Measurements from ENCODE around the gene USP47.
A peak's percentile ranks its signal among the peaks of the same experiment; 100 is the strongest.

USP47 gene

DNA sequence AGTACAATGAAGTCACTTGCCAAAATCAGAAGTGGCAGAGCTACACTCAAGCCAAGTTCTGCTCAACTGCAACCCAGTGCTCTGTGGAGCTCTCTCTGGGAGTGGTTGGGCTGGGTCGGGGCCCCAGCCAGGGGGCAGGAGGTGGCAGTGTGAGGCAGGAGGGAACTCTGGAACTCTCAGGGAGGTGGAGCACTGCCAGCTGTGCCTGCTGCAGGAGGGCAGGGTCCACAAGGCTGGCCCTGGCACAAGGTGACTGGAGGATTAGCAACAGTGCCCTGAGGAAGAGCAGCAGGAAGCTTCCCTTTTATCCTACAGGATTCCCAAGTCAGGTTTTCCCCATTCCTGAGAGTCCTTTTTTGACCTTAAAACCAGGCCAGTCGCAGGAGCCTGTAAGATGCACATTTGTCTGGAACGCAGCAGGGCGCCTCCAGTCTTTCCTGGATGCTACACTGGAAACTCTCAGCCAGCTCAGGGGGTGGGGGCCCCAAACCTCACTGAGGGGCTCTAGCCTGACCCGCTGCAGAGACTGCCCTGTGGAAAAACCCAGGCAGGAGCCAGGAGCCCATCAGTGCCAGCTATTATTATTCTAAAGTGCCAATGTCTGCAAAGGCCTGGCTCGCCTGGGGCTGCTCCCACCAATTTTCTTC, 134.8 kb downstream of the USP47 start:
- no peak overlapping the region for H3K4me3 ChIP-seq (ENCODE audit: low read length)
- no peaks in the 10 kb centered on the region for H3K27me3 ChIP-seq (ENCODE audit: control insufficient read depth, insufficient read depth, low read length)
- peaks cover 42% of the 10 kb centered on the region for H3K4me1 ChIP-seq (ENCODE audit: control insufficient read depth, insufficient read depth, low read length)
- H3K9ac ChIP-seq (ENCODE audit: low read length): no peak overlapping the region
- peak overlapping the region; percentile 60 for H3K27ac ChIP-seq (ENCODE audit: low read depth, low read length)
- no peaks in the 10 kb centered on the region for H3K36me3 ChIP-seq (ENCODE audit: control insufficient read depth, insufficient read depth, low read length)

DNA sequence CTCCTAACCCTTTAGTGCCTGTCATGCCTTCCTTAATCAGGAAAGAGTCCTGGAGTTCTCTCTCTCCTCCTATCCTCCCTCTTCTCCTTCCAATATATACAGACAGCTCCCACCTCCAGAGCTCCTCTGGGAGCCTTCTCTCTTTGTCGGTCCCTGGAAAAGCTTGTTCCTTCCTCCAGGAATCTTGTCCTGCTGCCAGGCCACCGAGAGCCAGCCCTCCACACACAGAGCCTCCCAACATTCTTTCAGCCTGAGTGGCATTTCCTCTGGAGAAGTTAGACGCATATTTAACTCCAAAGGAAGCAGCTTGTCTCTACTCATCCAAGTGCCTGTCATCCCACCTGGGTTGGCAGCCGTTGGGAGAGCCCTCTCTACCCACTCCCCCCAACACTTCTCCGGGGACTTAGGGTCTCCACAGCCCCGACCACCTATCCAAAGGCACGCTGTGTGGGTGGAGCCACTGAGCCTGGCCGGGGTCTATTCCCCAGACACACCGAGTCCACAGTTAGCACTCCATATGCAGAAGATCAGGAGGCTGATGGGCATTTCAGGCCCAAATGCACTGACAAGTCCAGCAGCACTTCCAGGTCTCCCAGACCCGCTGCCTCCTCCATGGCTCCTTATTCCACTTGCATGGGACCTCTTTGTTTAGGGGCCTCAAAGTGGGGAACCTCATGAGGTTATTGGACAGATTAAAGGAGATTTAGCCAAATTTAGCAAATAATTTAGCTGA, 135.6 kb downstream of the USP47 start:
- Histone ChIP-seq H3K27me3 (ENCODE audit: control insufficient read depth, insufficient read depth, low read length) (no peaks in the 10 kb centered on the region), H3K4me1 (ENCODE audit: control insufficient read depth, insufficient read depth, low read length) (peaks cover 35% of the 10 kb centered on the region), H3K27ac (ENCODE audit: low read depth, low read length) (peak overlapping the region; percentile 60), H3K9ac (ENCODE audit: low read length) (no peak overlapping the region), H3K4me3 (ENCODE audit: low read length) (no peak overlapping the region), H3K36me3 (ENCODE audit: control insufficient read depth, insufficient read depth, low read length) (no peaks in the 10 kb centered on the region)

DNA sequence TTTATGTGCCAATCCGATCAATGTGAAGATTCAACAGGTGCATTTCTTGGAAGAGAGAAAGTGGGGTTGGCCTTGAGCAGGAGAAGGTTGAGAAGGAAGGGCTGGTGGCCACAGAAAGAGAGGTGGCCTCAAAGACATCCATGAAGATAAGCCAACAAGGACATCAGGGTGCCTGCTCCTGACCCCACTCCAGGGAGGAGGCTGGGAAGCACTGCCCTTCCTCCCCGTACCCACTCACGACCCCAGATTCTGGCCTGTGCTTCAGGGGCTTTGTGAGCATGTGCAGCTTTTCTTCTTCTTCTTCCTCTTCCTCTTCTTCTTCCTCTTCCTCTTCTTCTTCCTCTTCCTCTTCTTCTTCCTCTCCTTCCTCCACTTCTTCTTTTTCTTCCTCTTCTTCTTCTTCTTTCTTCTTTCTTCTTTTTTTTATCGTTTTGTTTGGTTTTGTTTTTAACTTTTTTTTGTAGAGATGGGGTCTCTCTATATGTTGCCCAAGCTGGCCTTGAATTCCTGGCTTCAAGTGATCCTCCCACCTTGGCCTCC, 136.4 kb downstream of the USP47 start:
- H3K27ac ChIP-seq (ENCODE audit: low read depth, low read length): no peak overlapping the region
- no peaks in the 10 kb centered on the region for H3K27me3 ChIP-seq (ENCODE audit: control insufficient read depth, insufficient read depth, low read length)
- H3K4me3 ChIP-seq (ENCODE audit: low read length): no peak overlapping the region
- no peak overlapping the region for H3K9ac ChIP-seq (ENCODE audit: low read length)
- H3K4me1 ChIP-seq (ENCODE audit: control insufficient read depth, insufficient read depth, low read length): peaks cover 27% of the 10 kb centered on the region
- H3K36me3 ChIP-seq (ENCODE audit: control insufficient read depth, insufficient read depth, low read length): no peaks in the 10 kb centered on the region

DNA sequence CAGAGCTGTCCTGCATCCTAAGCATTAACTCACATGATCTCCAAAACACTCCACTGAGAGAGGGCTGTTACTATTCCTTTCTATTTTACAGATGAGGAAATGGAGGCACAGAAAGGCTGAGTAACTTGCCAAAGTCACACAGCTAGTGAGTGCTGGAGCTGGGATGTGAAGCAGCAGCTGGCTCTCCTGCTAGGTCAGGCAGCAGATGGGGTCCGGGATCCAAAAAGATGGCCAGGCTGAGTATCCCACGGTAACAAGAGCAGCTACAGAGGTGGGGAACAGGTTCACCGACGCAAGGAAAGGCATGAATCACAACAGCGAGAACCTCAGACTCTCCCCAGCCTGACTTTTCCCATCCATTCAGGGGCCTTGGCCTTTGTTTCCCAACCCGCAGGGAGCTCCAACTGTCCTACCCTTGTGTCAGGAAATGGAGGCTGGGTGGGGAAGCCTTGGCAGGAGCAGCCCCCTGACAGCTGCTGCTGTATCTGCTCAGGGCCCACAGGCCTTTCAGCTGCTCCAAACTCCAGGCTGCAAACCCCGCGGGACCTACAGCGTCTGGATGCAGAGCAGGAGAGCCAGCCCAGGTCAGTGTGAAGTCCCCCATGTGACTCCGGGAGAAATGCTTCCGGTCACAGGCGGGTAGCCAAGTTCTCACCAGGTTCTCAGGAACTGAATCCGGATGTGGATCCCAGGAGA, 137.2 kb downstream of the USP47 start:
- Histone ChIP-seq H3K9ac (ENCODE audit: low read length) (no peak overlapping the region), H3K36me3 (ENCODE audit: control insufficient read depth, insufficient read depth, low read length) (no peaks in the 10 kb centered on the region), H3K27ac (ENCODE audit: low read depth, low read length) (peak overlapping the region; percentile 11), H3K4me3 (ENCODE audit: low read length) (no peak overlapping the region), H3K4me1 (ENCODE audit: control insufficient read depth, insufficient read depth, low read length) (peaks cover 21% of the 10 kb centered on the region), H3K27me3 (ENCODE audit: control insufficient read depth, insufficient read depth, low read length) (no peaks in the 10 kb centered on the region)

DNA sequence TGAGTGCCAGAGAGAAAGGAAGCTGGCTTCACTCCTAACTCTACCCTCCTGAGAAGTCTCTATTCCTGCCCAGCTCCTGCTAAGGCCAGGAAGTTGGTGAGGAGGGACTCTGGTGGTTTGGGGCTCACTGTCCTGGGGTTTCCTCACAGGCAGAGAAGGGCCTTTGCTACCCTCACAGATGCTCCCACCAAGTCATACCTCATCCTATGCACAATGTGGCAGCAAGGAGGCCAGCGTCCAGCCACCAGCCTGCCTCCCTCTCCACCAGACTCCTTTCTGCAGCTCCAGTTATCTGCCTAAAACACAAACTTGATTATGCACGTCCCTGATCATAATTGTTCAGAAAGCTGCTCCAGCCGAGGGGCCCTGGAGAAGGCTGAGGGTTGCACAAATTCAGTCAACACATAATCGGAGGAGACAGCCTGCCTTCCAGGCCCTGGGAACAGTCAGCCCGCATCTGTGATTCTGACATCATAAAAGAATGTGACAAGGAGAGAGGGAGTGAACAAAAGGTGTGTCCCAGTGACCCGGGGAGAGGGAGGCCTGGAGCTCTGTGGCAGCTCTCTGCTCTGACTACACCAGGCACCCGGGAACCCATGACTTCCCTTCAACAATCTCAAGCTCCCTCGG, 137.8 kb downstream of the USP47 start:
- Histone ChIP-seq H3K27ac (ENCODE audit: low read depth, low read length) (no peak overlapping the region), H3K4me1 (ENCODE audit: control insufficient read depth, insufficient read depth, low read length) (peaks cover 19% of the 10 kb centered on the region), H3K9ac (ENCODE audit: low read length) (no peak overlapping the region), H3K36me3 (ENCODE audit: control insufficient read depth, insufficient read depth, low read length) (no peaks in the 10 kb centered on the region), H3K4me3 (ENCODE audit: low read length) (no peak overlapping the region), H3K27me3 (ENCODE audit: control insufficient read depth, insufficient read depth, low read length) (no peaks in the 10 kb centered on the region)

DNA sequence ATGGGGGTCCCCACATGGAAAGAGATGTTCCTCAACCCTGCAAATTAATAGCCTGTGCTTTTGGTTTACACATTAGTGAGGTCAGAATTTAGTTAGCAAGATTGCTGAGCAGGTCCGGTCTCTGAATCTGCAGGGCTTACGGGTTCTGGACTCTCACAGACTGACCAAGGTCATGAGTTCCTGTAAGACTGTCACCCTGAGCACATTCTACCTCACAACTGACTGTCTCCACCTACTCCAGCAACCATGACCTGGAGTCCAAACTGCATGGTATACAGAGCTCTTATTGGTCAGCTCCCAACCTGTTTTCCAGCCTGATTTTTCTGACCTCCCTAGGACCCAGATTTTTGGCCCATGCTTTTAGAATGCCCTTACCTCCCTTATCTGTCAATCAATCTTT, 138.4 kb downstream of the USP47 start:
- no peak overlapping the region for H3K4me3 ChIP-seq (ENCODE audit: low read length)
- no peak overlapping the region for H3K27ac ChIP-seq (ENCODE audit: low read depth, low read length)
- H3K36me3 ChIP-seq (ENCODE audit: control insufficient read depth, insufficient read depth, low read length): no peaks in the 10 kb centered on the region
- H3K9ac ChIP-seq (ENCODE audit: low read length): no peak overlapping the region
- peaks cover 19% of the 10 kb centered on the region for H3K4me1 ChIP-seq (ENCODE audit: control insufficient read depth, insufficient read depth, low read length)
- H3K27me3 ChIP-seq (ENCODE audit: control insufficient read depth, insufficient read depth, low read length): no peaks in the 10 kb centered on the region

DNA sequence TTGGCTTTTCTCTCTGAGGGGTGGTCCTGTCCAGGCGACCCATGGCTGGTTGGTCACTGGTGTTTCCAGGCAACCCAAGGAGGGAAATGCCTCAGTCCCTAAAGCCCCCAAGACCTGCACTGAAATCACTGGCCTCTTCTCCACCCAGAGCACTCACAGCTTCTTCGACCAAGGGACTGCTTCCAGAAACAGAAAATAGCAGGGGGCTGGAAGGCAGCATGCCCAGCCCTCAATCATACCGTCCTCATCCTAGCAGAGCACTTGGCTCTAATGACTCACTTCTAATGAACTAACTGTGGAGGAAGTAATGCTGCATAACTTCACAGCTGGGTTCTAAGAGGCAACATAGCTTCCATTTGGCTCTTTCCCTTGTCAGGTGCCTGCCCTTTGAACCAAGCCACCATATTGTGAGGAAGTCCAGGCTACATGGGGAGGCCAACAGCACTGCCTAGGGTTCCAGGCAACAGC, 139.1 kb downstream of the USP47 start:
- Histone ChIP-seq H3K4me1 (ENCODE audit: control insufficient read depth, insufficient read depth, low read length) (peaks cover 19% of the 10 kb centered on the region), H3K36me3 (ENCODE audit: control insufficient read depth, insufficient read depth, low read length) (no peaks in the 10 kb centered on the region), H3K9ac (ENCODE audit: low read length) (no peak overlapping the region), H3K27ac (ENCODE audit: low read depth, low read length) (no peak overlapping the region), H3K4me3 (ENCODE audit: low read length) (no peak overlapping the region), H3K27me3 (ENCODE audit: control insufficient read depth, insufficient read depth, low read length) (no peaks in the 10 kb centered on the region)

DNA sequence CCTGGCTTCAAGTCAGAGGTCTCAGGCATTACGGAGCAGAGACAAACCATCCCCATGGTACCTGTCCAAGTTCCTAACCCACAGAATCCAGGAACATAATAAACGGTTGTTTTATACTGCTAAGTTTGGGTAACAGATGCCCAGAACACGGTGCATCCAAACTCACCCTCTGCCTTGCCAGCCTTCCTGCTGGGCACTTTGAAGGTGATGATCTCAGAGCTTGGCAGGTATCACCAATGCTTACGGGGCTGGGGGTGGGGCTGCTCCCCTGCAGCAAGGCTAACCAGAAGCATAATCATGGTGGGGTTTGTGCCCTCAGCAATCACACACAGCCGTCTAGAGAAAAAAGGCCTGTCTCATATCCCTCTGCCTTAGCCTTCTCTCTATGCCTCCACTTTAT, 139.6 kb downstream of the USP47 start:
- Histone ChIP-seq H3K27ac (ENCODE audit: low read depth, low read length) (no peak overlapping the region), H3K36me3 (ENCODE audit: control insufficient read depth, insufficient read depth, low read length) (no peaks in the 10 kb centered on the region), H3K4me3 (ENCODE audit: low read length) (no peak overlapping the region), H3K9ac (ENCODE audit: low read length) (no peak overlapping the region), H3K4me1 (ENCODE audit: control insufficient read depth, insufficient read depth, low read length) (peaks cover 15% of the 10 kb centered on the region), H3K27me3 (ENCODE audit: control insufficient read depth, insufficient read depth, low read length) (no peaks in the 10 kb centered on the region)

DNA sequence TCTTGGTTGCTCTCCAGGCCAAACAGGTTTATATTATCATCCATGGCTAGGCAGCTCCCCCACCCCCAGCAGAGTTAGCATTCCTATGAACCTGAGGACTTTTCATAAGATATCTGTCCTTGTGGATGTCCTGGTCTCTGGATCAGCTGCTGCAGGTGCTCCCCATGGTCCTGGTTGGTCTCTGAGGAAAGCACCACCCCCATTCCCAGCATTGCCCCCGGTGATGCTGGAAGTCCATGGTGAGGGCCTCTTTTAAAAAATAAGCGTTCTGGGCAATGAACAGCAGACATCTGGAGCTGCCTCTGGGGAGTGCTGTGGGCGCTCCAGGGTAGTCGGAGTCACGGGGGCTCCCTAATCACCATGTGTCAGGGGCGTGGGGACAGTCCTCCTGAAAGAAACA, 140.1 kb downstream of the USP47 start:
- H3K27ac ChIP-seq (ENCODE audit: low read depth, low read length): no peak overlapping the region
- H3K4me1 ChIP-seq (ENCODE audit: control insufficient read depth, insufficient read depth, low read length): peaks cover 11% of the 10 kb centered on the region
- H3K9ac ChIP-seq (ENCODE audit: low read length): no peak overlapping the region
- H3K4me3 ChIP-seq (ENCODE audit: low read length): no peak overlapping the region
- no peaks in the 10 kb centered on the region for H3K36me3 ChIP-seq (ENCODE audit: control insufficient read depth, insufficient read depth, low read length)
- H3K27me3 ChIP-seq (ENCODE audit: control insufficient read depth, insufficient read depth, low read length): no peaks in the 10 kb centered on the region

DNA sequence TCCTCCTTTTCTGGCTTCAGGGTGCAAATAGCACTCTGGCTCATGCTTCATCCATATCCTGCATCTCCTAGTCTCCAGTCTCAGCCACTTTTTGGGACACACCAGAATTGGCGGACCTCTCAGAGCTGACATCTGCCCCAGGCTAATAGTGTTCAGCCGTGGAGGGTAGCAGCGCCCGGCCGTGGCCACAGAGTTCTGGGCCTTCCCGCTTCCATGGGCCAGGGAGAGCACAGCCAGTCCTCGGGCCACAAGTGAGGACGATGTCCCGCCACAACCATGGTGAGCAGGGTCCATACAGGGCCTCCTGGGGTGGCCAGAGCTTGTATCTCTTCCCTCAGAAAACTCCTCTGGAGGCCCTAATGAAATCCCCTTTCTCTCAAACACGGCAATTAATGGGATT, 140.7 kb downstream of the USP47 start:
- Histone ChIP-seq H3K27ac (ENCODE audit: low read depth, low read length) (no peak overlapping the region), H3K36me3 (ENCODE audit: control insufficient read depth, insufficient read depth, low read length) (no peaks in the 10 kb centered on the region), H3K4me1 (ENCODE audit: control insufficient read depth, insufficient read depth, low read length) (peaks cover 7% of the 10 kb centered on the region), H3K4me3 (ENCODE audit: low read length) (no peak overlapping the region), H3K27me3 (ENCODE audit: control insufficient read depth, insufficient read depth, low read length) (no peaks in the 10 kb centered on the region), H3K9ac (ENCODE audit: low read length) (no peak overlapping the region)

DNA sequence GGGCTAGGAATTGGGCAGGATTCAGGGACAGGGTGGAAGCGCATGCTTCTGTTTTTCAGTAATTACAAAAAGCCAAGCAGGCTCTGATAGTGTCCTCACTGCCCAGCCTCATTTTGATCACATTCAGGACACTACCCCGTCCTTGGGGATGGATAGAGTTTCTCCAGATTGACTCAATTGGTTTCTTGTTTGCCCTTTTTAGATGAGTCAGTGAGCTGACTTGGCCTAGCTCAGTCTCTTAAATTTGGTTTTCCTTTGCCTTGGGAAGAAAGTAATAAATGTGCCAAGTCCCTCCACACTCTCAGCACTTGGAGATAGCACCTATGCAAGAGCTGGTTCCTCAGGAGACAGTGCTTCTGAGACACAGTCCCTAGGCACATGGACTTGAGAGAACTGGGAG, 141.2 kb downstream of the USP47 start:
- Histone ChIP-seq H3K36me3 (ENCODE audit: control insufficient read depth, insufficient read depth, low read length) (no peaks in the 10 kb centered on the region), H3K9ac (ENCODE audit: low read length) (no peak overlapping the region), H3K4me1 (ENCODE audit: control insufficient read depth, insufficient read depth, low read length) (peaks cover 4% of the 10 kb centered on the region), H3K27ac (ENCODE audit: low read depth, low read length) (no peak overlapping the region), H3K27me3 (ENCODE audit: control insufficient read depth, insufficient read depth, low read length) (no peaks in the 10 kb centered on the region), H3K4me3 (ENCODE audit: low read length) (no peak overlapping the region)

DNA sequence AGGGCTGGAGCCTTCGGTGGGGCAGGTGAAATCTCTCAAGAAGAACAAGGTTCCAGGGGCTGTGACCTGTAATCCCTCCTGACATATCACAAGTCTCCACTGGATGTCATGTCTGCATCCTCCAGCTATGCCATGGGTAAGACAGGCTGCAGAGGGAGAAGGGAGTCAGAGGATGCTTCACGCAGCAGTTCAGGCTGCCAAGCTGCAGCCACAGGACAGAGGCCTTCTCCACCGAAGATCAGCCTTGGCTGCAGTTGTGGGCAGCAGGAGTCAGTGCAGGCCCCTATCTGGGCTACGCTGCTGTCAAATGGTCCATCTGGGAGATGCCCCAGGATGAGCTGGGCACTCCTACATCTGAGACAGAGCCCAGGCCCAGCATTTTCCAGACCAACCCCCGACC, 141.7 kb downstream of the USP47 start:
- Histone ChIP-seq H3K27me3 (ENCODE audit: control insufficient read depth, insufficient read depth, low read length) (no peaks in the 10 kb centered on the region), H3K9ac (ENCODE audit: low read length) (no peak overlapping the region), H3K27ac (ENCODE audit: low read depth, low read length) (no peak overlapping the region), H3K36me3 (ENCODE audit: control insufficient read depth, insufficient read depth, low read length) (no peaks in the 10 kb centered on the region), H3K4me1 (ENCODE audit: control insufficient read depth, insufficient read depth, low read length) (peaks cover 7% of the 10 kb centered on the region), H3K4me3 (ENCODE audit: low read length) (no peak overlapping the region)
